ENCODE measurements around the gene PIK3CG. TPM values are rescaled to one million over a fixed set of nuclear protein-coding genes. Genes with fewer than 3 reads are reported as not detected.
A peak's percentile ranks its signal among the peaks of the same experiment; 100 is the strongest.
"Not testable (repeated sequence)": the region's sequence is repeated elsewhere in the genome, so short reads cannot be mapped to it uniquely, and the experiment has no call there.

Gene PIK3CG
- total RNA-seq = 0.73 TPM

DNA sequence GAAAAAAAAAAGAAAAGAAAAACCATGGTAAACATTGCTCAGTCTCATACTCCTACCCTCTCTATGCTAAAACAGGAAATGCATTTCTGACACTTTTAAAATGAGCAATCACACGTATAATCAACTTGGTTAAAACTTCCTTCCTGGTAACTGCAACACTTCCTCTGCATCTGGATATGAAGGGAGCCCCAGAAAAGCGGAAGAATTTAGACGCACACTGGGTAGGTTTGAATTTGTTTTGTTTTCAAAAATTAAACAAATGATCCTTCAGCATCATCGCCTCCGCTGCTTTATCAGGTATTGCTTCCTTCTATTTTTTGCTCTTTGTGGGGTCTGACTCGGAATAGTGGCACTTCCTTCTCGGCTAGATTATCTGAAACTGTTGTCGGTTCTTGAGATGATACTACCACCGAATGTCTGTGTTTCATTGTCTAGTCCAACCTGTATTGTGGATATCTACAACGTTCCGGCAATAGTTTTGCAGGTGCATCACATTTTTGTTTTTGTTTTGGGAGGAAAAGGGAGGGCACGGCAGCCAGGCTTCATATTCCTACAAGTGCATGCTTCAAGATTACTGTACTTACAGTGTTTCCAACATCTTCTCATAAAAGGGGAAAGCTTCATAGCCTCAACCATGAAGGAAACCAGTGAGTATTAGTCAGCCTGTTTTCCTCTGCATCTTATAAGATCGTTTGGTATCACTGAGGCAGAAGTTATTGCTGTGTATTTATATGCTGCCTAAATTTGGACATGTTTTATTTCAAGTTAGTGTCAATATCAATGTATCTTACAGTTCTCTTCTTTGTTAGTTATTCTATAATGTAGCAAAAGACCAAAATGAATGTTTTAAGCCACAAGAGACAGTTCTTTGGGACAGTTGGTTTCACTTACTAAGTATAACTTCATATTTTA lies at the start of gene PIK3CG:
PIK3CG (plus strand) TSS at position 153 of the 912 bp plus-strand sequence. CDS start 2,280 bp downstream, outside the sequence.
- peak; percentile 71 for ATAC-seq
- DNase-seq (ENCODE audit: low spot score) = no peak

DNA sequence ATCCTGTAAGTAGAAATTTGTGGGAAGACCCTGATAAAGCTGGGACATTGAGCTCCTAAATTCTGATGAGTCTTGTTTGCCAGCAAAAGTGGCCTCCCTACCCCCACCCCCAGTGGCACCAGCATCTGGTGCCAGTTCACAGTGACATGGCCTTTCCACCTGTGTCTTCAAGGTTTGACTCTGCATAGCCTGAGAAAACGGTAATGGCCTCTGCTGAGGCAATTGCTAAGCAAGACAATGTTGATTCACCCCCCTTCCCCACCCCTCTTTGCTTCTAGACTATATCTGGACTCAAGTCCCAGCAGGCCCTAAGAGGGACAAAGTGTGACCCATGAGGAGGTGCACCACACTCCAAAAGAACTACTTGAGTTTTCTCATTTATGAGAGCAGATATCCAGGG lies 48.0 kb upstream of the PIK3CG start:
- DNase-seq (ENCODE audit: low spot score) (no peak), ATAC-seq (no peak)

DNA sequence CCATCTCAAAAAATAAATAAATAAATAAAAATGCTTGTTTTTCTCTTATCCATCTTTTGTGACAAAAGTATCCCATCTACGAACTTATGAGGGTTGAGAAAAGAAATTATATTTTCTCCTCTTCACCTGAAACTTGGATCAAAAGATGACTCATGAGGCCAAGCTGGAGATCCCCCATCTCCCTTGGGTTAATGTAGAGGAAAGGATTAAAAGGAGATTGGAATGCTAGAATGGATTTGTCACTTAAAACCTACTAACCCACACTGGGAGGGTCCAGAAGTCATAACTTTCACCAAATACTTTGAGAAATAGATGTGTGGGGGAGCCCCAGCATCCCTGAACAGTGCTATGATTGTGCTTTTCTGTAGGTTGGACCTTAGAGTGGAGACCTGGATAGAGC lies 46.3 kb upstream of the PIK3CG start:
- ATAC-seq (no peak), DNase-seq (ENCODE audit: low spot score) (no peak)

DNA sequence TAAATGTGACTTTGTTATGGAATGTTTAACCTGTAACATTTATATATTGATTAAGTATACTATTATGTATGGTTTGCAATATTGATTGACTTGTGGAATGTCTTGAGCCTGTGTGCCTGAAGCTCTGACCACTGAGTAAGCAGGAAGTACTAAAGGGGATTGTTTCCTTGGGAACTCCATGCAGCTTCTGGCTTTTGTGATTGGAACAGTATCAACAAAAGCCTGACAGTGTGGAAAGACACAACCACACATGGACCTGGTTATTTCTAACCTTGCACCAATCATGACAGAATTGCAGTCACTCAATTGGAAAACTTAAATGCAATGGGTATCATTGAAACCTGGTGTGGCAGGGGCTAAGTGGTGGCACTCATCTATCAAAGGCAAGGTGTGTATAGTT lies 45.5 kb upstream of the PIK3CG start:
- no peak for DNase-seq (ENCODE audit: low spot score)

DNA sequence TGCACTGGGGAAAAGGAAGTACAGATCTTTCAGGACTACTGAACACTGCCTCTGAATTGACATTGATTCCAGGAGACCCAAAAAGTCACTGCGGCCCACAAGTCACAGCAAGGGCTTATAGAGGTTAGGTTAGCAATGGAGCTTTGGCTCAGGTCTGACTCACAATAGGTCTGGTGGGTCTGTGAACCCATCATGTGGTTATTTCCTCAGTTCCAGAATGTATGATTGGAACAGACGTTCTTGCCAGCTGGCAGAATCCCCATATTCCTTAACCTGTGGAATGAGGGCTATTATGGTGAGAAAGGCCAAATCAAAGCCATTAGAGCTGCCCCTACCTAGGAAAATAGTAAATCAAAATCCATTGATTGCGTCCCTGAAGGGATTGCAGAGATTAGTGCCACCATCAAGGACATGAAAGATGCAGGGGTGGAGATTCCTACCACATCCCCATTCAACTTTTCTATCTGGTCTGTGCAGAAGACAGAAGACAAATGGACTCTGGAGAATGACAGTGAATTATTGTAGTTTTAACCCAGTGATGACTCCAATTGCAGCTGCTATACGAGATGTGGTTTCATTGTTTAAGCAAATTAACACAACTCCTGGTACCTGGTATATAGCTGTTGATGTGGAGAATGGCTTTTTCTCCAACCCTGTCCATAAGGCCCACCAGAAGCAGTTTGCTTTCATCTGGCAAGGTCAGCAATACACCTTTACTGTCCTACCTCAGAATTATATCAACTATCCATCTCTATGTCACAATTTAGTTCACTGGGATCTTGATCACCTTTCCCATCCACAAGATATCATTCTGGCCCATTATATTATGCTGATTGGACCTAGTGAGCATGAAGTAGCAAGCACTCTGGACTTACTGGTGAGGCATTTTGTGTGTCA lies 44.5 kb upstream of the PIK3CG start:
- no peak for DNase-seq (ENCODE audit: low spot score)

More for the DNA sequence above, 45.5 kb upstream of the PIK3CG start:
- ATAC-seq = no peak

DNA sequence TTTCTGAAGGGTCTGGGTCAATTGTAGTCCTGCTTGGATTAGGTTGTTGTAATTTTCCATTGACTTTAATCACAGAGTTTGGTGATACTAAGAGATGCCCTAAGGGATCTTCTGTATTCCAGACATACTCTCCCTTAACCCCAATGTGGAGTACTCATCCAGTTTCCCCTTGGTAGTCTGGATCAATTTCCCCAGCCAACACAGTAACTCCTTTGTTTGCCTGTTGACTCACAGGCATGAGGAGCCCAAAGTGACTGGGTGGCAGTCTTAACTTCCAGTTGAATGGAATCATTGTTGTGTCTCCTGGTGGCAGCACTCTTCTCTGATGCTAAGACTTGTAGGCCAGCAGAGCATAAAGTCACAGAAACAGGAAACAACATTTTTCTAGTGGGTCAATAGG lies 41.5 kb upstream of the PIK3CG start:
- DNase-seq (ENCODE audit: low spot score) = no peak
- ATAC-seq = no peak

More for the DNA sequence above, 44.5 kb upstream of the PIK3CG start:
- no peak for ATAC-seq

DNA sequence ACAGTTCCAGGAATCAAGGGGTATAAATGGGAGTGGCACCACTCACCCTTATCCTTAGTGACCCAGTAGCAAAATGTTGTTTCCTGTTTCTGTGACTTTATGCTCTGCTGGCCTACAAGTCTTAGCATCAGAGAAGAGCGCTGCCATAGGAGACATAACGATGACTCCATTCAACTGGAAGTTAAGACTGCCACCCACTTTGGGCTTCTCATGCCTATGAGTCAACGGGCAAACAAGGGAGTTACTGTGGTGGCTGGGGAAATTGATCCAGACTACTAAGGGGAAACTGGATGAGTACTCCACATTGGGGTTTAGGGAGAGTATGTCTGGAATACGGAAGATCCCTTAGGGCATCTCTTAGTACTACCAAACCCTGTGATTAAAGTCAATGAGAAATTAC lies 40.6 kb upstream of the PIK3CG start:
- DNase-seq (ENCODE audit: low spot score) (no peak), ATAC-seq (no peak)

DNA sequence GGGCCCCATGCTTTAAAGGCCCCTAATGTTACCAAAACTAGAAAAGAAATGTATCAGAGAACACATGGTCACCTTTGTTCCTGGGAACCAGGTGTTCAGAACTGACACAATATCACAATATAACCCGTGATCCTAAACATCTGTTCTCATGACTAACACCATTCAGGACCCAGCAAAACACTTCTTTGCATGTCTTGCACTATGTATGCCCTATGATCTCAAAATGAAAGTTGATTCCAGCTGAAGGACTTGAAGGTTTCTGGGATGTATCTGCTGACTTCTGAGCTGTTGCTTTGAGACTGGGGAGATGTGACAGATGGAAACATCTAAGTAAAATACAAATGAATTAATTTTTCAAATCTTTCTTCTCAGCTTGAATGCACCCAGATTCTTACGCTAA lies 37.5 kb upstream of the PIK3CG start:
- ATAC-seq (no peak), DNase-seq (ENCODE audit: low spot score) (no peak)

DNA sequence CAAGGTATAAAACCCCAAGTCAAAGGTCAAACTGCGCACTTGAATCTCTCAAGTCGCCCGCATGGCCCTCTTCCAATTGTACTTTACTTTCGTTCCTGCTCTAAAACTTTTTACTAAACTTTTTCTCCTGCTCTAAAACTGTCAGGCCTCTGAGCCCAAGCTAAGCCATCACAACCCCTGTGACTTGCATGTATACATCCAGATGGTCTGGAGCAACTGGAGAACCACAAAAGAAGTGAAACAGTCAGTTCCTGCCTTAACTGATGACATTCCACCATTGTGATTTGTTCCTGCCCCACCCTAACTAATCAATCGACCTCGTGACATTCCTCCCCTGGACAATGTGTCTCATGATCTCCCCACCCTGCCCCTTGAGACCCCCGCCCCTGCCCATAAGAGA lies 35.6 kb upstream of the PIK3CG start:
- no peak for DNase-seq (ENCODE audit: low spot score)
- no peak for ATAC-seq

DNA sequence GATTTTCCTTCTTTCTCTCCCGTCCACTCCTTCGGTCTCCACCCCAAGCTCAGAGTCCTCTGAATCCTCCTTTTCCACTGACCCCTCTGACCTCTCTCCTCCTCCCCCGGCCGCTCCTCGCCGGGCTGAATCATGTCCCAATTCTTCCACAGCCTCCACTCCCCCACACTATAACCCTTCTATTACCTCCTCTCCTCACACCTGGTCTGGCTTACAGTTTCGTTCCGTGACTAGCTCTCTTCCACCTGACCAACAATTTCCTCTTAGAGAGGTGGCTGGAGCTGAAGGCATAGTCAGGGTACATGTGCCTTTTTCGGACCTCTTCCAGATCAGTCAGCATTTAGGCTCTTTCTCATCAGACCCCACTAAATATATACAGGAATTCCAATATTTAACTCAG lies 34.2 kb upstream of the PIK3CG start:
- not testable (repeated sequence) for DNase-seq (ENCODE audit: low spot score); ATAC-seq

DNA sequence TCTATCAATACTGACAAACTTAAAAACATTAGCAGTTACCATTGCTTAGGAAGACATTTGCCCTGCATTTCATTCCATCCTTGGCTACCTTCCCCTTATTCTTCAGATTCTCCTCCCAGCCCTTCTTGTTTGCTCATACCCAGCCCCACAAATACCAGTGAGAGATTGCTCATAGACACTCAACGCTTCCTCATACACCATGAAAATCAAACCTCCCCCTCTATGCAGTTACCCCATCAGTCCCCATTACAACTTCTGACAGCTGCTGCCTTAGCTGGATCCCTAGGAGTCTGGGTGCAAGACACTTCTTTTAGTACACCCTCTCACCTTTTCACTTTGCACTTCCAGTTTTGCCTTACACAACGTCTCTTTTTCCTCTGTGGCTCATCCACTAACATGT lies 28.3 kb upstream of the PIK3CG start:
- ATAC-seq = no peak
- no peak for DNase-seq (ENCODE audit: low spot score)

DNA sequence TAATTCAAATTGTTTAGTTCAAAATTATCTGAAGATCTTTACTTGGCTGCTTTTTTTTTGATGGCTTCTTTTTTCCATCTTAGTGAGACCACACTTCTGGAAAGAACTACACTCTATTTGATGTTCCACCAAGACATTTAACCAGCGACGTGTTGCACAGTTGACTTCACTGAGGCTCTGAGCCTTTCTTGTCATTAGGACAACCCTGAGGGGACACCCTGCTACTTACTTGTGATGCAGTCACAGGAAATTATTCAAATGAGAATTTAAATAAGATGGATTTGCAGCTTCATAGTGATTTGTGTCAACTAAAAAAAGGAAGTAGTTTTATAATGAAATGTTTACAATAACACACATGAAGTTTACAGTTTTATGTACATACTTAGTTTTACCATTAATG lies 25.6 kb upstream of the PIK3CG start:
- ATAC-seq (no peak), DNase-seq (ENCODE audit: low spot score) (no peak)

DNA sequence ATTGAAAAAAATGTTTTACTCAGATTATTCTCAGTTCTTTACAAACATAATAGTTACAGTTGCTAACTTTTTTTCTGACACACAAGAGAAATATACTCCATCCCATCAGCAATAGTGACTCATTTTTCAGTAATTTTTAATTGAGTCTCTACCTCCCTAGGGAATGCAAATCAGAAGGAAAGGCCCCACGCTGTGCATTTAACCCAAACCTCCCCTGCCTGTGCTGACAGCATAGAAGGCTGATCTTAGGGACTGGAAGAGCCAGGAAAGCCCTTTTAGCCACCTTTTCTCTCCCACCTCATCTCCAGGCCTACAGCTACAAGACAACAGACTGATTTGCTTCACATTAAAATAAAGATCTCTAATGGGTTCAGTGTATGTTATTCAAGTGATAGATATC lies 24.7 kb upstream of the PIK3CG start:
- ATAC-seq (no peak), DNase-seq (ENCODE audit: low spot score) (no peak)

DNA sequence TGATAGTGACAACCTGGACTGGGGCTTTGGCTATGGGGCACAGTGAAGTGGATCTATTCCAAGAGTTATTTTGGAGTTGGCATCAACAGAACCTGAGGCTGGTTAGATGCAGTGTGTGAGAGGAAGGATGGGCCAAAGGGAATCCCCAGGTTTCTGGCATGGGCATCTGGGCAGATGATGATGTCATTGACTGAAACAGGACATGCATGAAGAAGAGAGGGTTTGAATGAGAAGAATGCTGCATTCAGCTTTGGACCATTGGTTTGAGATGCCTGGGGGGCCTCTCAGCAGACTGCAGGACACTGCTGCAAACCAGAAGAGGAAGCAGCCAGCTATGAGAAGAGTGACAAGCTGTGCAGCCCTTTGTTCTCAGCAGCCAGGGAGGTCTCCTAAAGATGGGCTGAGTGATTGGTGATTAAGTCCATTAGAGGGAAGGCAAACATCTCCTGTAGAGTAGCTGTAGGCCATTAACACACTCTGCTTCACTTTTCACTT lies 23.1 kb upstream of the PIK3CG start:
- ATAC-seq = no peak

DNA sequence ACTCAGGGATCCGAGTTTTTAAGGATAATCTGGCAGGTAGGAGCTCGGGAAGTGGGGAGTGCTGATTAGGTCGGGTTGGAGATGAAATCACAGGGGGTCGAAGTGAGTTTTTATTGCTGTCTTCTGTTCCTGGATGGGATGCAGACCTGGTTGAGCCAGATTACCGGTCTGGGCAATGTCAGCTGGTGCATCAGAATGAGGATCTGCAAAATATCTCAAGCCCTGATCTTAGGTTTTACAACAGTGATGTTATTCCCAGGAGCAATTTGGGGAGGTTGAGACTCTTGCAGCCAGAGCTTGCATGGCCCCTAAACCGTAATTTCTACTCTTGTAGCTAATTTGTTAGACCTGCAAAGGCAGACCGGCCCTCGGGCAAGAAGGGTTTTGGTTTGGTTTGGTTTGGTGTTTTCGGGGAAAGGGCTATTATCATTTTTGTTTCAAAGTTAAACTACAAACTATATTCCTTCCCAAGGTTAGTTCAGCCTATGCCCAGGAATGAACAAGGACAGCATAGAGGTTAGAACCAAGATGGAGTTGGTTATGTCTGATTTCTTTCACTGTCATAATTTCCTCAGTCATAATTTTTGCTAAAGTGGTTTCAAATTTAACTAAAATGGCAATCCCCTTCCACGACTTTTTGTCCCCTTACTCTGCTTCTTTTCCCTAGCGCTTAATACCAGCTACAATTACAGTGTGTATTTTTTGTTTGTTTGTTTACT lies 20.6 kb upstream of the PIK3CG start:
- ATAC-seq = no peak
- no peak for DNase-seq (ENCODE audit: low spot score)

More for the DNA sequence above, 23.1 kb upstream of the PIK3CG start:
- no peak for DNase-seq (ENCODE audit: low spot score)

DNA sequence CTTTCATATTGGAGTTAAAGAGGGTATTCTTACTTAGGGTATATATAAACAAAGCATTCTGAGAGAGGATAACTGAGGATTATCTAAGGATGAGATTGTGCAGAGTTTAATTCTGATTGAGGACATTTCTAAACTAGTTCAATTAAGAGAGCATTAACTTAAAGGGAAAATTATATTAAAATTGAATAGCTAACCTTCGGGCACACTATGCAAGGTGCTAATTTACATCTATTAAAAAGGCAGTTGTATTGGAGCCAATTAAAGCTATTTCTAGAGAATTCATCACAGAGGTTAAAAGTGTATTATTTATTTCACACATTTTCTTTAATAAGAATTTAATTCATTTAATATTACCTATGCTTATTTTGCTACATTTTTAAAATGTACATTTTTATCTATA lies 17.0 kb upstream of the PIK3CG start:
- DNase-seq (ENCODE audit: low spot score) = no peak
- no peak for ATAC-seq

DNA sequence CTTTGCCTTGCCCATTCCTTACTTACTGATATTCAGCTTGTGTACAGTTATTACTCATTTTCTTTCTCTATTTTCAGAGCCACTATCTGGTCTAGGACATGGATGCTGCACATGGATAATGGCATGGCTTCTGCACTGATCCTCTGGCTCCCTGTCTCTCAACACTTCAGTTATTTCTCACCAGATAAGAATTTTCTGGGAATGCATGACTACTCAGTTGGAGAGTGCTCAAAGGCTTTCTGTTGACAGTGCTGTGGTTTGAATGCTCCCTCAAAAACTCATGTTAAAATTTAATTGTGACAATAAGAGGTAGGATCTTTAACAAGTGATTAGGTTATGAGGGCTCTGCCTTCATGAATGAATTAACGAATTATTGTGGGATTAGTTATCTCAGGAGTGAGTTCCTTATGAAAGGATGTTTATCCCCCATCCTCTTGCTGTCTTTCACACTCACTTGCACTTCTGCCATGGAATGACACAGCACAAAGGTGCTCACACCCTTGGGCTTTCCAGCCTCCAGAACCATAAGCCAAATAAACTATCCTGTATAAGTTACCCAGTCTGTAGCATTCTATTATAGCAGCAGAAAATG lies 16.1 kb upstream of the PIK3CG start:
- ATAC-seq (no peak), DNase-seq (ENCODE audit: low spot score) (no peak)

DNA sequence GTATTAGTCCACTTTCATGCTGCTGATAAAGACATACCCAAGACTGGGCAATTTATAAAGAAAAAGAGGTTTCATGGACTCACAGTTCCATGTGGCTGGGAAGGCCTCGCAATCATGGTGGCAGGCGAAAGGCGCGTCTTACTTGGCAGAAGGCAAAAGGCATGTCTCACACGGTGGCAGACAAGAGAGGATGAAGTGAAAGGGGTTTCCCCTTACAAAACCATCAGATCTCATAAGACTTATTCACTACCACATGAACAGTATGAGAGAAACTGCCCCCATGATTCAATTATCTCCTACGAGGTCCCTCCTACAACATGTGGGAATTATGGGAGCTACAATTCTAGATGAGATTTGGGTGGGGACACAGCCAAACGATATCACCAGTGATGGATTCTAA lies 13.4 kb upstream of the PIK3CG start:
- not testable (repeated sequence) for DNase-seq (ENCODE audit: low spot score)

DNA sequence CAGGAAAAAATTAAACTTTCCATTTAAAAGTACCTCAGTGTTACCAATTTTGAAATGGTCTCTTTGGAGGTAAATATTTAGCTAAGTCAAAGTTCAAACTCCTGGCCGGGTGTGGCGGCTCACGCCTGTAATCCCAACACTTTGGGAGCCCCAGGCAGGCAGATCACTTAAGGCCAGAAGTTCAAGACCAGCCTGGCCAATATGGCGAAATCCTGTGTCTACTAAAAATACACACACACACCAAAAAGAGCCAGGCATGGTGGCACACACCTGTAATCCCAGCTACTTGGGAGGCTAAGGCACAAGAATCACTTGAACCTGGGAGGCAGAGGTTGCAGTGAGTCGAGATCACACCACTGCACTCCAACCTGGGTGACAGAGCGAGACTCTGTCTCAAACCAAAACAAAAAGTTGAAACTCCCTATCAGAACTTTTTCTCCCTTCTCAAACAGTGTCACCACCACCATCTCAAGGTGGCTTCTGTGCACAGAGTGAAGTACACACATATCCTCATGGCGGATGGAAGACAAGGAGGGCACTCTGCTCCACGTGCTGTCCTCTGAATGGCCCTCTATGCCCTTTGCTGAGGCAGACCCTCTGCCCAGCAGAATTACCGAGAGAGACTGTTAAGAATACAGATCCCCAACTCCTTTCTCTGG lies 11.7 kb upstream of the PIK3CG start:
- no peak for ATAC-seq
- DNase-seq (ENCODE audit: low spot score) = no peak

More for the DNA sequence above, 13.4 kb upstream of the PIK3CG start:
- ATAC-seq = not testable (repeated sequence)

Measured in left lobe of liver (tissue), 2 donors.